Heart left ventricle (tissue), 13 donors: ENCODE results near the gene ZSWIM4.

Experiments
- POLR2A ChIP-seq, 2 donors: fragments of 450-650 bp; IDR thresholded peaks; one replicate each; pipeline ENCODE4 v1.6.1; 2017; ENCODE audit warnings: antibody characterized with exemption in 2 of 2, mild to moderate bottlenecking in 2 of 2, moderate library complexity in 2 of 2
- TF ChIP-seq, protein P1 (sequence below), 12 donors: fragments of 200-600 bp; sonication (generic) in 4 of 12; IDR thresholded peaks; one replicate each; pipeline versions ENCODE4 v1.5.0 to v1.8.0; 2018 to 2022; ENCODE audit warnings: antibody characterized with exemption in 12 of 12, mild to moderate bottlenecking in 5 of 12
- donor health status: ischemic (EF 13 %, LVEDD 7.1; RV severe dilation, severe dysfunction).
- donor health status: DM: no; HTN: yes; CAD: no.
- donor health status: DM: no; HTN: no; CAD: no.
- donor health status: ischemic (EF 25% LVEDD 6.9; RV normal size, moderate dysfunction).
- donor health status: ischemic (EF 25% LVEDD 5.7; RV mildly dilated, moderate dysfunction).
- donor health status: ischemic (EF 35%, LVEDD 5.7; RV mildly dilated, moderate dysfunction).
- donor health status: nonischemic (EF 11% LVEDD 7.7; RV severe dilation, severe dysfunction).
- donor health status: DM: yes; HTN: yes; CAD: no.
- donor health status: PGD.
- donor health status: ischemic (EF 29% LVEDD 5.4; RV normal size, mild dysfunction).
- donor health status: nonischemic (EF 23%, LVEDD 6.1; RV moderate dilation, normal function).

DNA sequence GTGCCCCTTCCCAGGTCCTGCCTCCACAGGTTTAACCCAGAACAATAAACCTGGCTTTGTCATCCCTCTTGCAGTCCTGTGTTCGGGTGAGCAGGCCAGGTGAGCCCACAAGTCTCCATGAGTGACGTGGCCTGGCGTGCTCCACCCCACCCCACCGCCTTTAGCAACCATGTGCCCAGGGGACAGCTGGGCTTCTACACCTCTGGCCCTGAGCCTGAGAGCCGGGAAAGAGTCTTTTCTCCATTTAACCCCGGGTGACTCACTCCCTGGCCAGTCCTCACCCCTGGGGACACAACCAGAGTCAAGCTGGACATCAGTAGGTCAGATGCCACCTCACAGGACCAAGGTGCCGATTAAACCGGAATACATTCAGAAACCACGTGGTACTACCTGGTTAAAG is 16.8 kb upstream of the ZSWIM4 start:
- TF ChIP-seq, protein P1, sequence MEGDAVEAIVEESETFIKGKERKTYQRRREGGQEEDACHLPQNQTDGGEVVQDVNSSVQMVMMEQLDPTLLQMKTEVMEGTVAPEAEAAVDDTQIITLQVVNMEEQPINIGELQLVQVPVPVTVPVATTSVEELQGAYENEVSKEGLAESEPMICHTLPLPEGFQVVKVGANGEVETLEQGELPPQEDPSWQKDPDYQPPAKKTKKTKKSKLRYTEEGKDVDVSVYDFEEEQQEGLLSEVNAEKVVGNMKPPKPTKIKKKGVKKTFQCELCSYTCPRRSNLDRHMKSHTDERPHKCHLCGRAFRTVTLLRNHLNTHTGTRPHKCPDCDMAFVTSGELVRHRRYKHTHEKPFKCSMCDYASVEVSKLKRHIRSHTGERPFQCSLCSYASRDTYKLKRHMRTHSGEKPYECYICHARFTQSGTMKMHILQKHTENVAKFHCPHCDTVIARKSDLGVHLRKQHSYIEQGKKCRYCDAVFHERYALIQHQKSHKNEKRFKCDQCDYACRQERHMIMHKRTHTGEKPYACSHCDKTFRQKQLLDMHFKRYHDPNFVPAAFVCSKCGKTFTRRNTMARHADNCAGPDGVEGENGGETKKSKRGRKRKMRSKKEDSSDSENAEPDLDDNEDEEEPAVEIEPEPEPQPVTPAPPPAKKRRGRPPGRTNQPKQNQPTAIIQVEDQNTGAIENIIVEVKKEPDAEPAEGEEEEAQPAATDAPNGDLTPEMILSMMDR (IDR thresholded peaks at IDR 0.05), result no peak
- TF ChIP-seq POLR2A (IDR thresholded peaks at IDR 0.05), result no peak
